Neural cell (in vitro differentiated cells): Measurements from ENCODE around the gene GRIP1. TPM values are rescaled to one million over a fixed set of nuclear protein-coding genes. Genes with fewer than 3 reads are reported as not detected.

Experiments used
- H2AFZ ChIP-seq: fragments of 200-600, 300-800 bp; sonication (generic), shearing (Covaris generic); 2 replicates; pipeline ENCODE4 v1.6.0; 2014; ENCODE audit warnings: low read depth, mild to moderate bottlenecking, antibody characterized with exemption, low read length, moderate library complexity
- H3F3A ChIP-seq: fragments of 200-600 bp; shearing (Covaris generic); 2 replicates; pipeline ENCODE4 v1.6.1; 2016; ENCODE audit warnings: mild to moderate bottlenecking, moderate library complexity, mixed read lengths, antibody characterized with exemption, low read length; ENCODE audit not compliant: insufficient read depth, poor library complexity, severe bottlenecking
- H3K27ac ChIP-seq: fragments of 200-600, 300-800 bp; sonication (generic), shearing (Covaris generic); 2 replicates; pipeline ENCODE4 v1.5.1; 2014; ENCODE audit warnings: mild to moderate bottlenecking, low read length, moderate library complexity
- H3K27me3 ChIP-seq: fragments of 300-800, 200-600 bp; sonication (generic), shearing (Covaris generic); 2 replicates; pipeline ENCODE4 v1.6.0; 2014; ENCODE audit warnings: mild to moderate bottlenecking, low read depth, low read length, moderate library complexity; ENCODE audit not compliant: insufficient read depth
- H3K36me3 ChIP-seq: fragments of 300-800, 200-600 bp; sonication (generic), shearing (Covaris generic); 2 replicates; pipeline ENCODE4 v1.5.1; 2014; ENCODE audit warnings: mild to moderate bottlenecking, antibody characterized with exemption, low read length, moderate library complexity; ENCODE audit not compliant: insufficient read depth
- H3K4me2 ChIP-seq: fragments of 300-800, 200-600 bp; sonication (generic), shearing (Covaris generic); 2 replicates; pipeline ENCODE4 v1.6.0; 2014; ENCODE audit warnings: mild to moderate bottlenecking, low read length
- H3K4me3 ChIP-seq: fragments of 300-800, 200-600 bp; sonication (generic), shearing (Covaris generic); 2 replicates; pipeline ENCODE4 v1.5.1; 2014; ENCODE audit warnings: mild to moderate bottlenecking, low read length, moderate library complexity
- H3K79me2 ChIP-seq: fragments of 200-600 bp; shearing (Covaris generic); replicated peaks from 2 replicates; pipeline ENCODE4 v1.6.0; 2014; ENCODE audit warnings: mild to moderate bottlenecking, low read length, moderate library complexity; ENCODE audit not compliant: insufficient read depth
- H3K9ac ChIP-seq: fragments of 300-800, 200-600 bp; sonication (generic), shearing (Covaris generic); 2 replicates; pipeline ENCODE4 v1.6.1; 2016; ENCODE audit warnings: mild to moderate bottlenecking, low read length, mixed read lengths
- H3K9me2 ChIP-seq: fragments of 200-600 bp; shearing (Covaris generic); 2 replicates; pipeline ENCODE4 v1.6.1; 2016; ENCODE audit warnings: mild to moderate bottlenecking, low read length, mixed read lengths; ENCODE audit not compliant: insufficient read depth
- H3K9me3 ChIP-seq: fragments of 200-600, 300-800 bp; sonication (generic), shearing (Covaris generic); 2 replicates; pipeline ENCODE4 v1.6.1; 2016; ENCODE audit warnings: mild to moderate bottlenecking, mixed run types, low read length, moderate library complexity, mixed read lengths
- H4K20me1 ChIP-seq: fragments of 200-600 bp; shearing (Covaris generic); 2 replicates; pipeline ENCODE4 v1.6.1; 2016; ENCODE audit warnings: mild to moderate bottlenecking, mixed run types; ENCODE audit not compliant: insufficient read depth
- EP300 ChIP-seq: fragments of 450-650 bp; conservative IDR thresholded peaks from 2 replicates; pipeline ENCODE4 v1.6.1; 2014; ENCODE audit warnings: antibody characterized with exemption, mild to moderate bottlenecking, moderate library complexity; ENCODE audit not compliant: poor library complexity, severe bottlenecking
- EZH2 ChIP-seq: fragments of 200-600, 300-800 bp; shearing (Covaris generic), sonication (generic); IDR thresholded peaks from 2 replicates; pipeline ENCODE4 v1.6.1; 2014; ENCODE audit warnings: antibody characterized with exemption, low read length, borderline replicate concordance, mild to moderate bottlenecking; ENCODE audit not compliant: insufficient read depth, poor library complexity, severe bottlenecking
- MXI1 ChIP-seq: fragments of 450-650 bp; conservative IDR thresholded peaks from 2 replicates; pipeline ENCODE4 v1.6.1; 2014; ENCODE audit warnings: antibody characterized with exemption, mild to moderate bottlenecking; ENCODE audit not compliant: poor library complexity, severe bottlenecking
- POLR2AphosphoS5 ChIP-seq: IDR thresholded peaks from 2 replicates; pipeline ENCODE4 v1.6.1; 2012
- RAD21 ChIP-seq: fragments of 450-650 bp; conservative IDR thresholded peaks from 2 replicates; pipeline ENCODE4 v1.6.1; 2014; ENCODE audit warnings: antibody characterized with exemption, mild to moderate bottlenecking, moderate library complexity
- REST ChIP-seq: IDR thresholded peaks from 2 replicates; pipeline ENCODE4 v1.6.1; 2012; ENCODE audit warnings: borderline replicate concordance
- SMC3 ChIP-seq: fragments of 450-650 bp; conservative IDR thresholded peaks from 2 replicates; pipeline ENCODE4 v1.6.1; 2014; ENCODE audit warnings: antibody characterized with exemption, mild to moderate bottlenecking, moderate library complexity; ENCODE audit not compliant: poor library complexity
- TAF1 ChIP-seq: IDR thresholded peaks from 2 replicates; pipeline ENCODE4 v1.6.1; 2012; ENCODE audit warnings: low read depth
- polyA plus RNA-seq: library from polyadenylated mRNA; depleted of rRNA; stranded (reverse); fragments of >200 nt; gene quantifications from 2 replicates; pipeline ENCODE4 v1.2.3, GENCODE V29; 2014
- TF ChIP-seq, protein P1 (sequence below): fragments of 450-650 bp; IDR thresholded peaks from 2 replicates; pipeline ENCODE4 v1.5.1; 2014; ENCODE audit warnings: antibody characterized with exemption, mild to moderate bottlenecking, moderate library complexity; ENCODE audit not compliant: poor library complexity, severe bottlenecking

Gene GRIP1
- polyA plus RNA-seq, 1 donor from 2014 or later: 41.1 TPM

DNA sequence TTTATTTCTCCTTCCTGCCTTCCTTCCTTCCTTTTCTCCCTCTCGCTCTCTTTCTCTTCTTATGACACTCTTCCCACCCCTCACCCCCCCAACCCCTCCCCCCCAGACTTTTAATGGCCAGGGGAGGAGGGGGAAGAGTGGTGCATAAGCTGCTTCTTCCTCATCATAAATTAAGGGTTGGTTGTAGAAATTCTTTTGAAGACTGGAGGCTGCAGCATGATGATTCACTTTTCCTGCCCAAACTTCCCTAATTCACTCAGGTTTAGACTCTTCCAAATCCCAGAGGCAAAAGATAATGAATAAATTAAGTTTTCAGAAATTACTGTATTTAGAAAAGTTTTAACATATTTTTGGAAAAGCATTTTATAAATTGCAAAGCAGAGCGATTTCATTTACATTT, 58.2 kb downstream of the GRIP1 start:
- Histone ChIP-seq H3K4me3 (no peak overlapping the region), H3K27ac (no peak overlapping the region), H3K36me3 (no peaks in the 10 kb centered on the region), H3K4me2 (no peak overlapping the region), H3K9me3 (no peaks in the 10 kb centered on the region), H3K27me3 (no peaks in the 10 kb centered on the region), H4K20me1 (no peaks in the 10 kb centered on the region), H3K9me2 (no peaks in the 10 kb centered on the region), H3K79me2 (no peaks in the 10 kb centered on the region), H3K9ac (no peak overlapping the region), H3F3A (no peaks in the 10 kb centered on the region), H2AFZ (no peak overlapping the region)
- no peak for TF ChIP-seq POLR2AphosphoS5
- TF ChIP-seq, protein P1, sequence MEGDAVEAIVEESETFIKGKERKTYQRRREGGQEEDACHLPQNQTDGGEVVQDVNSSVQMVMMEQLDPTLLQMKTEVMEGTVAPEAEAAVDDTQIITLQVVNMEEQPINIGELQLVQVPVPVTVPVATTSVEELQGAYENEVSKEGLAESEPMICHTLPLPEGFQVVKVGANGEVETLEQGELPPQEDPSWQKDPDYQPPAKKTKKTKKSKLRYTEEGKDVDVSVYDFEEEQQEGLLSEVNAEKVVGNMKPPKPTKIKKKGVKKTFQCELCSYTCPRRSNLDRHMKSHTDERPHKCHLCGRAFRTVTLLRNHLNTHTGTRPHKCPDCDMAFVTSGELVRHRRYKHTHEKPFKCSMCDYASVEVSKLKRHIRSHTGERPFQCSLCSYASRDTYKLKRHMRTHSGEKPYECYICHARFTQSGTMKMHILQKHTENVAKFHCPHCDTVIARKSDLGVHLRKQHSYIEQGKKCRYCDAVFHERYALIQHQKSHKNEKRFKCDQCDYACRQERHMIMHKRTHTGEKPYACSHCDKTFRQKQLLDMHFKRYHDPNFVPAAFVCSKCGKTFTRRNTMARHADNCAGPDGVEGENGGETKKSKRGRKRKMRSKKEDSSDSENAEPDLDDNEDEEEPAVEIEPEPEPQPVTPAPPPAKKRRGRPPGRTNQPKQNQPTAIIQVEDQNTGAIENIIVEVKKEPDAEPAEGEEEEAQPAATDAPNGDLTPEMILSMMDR: no peak
- TF ChIP-seq EZH2: no peak
- TF ChIP-seq SMC3: no peak
- TF ChIP-seq EP300: no peak
- no peak for TF ChIP-seq RAD21
- TF ChIP-seq TAF1: no peak
- no peak for TF ChIP-seq MXI1
- no peak for TF ChIP-seq REST

DNA sequence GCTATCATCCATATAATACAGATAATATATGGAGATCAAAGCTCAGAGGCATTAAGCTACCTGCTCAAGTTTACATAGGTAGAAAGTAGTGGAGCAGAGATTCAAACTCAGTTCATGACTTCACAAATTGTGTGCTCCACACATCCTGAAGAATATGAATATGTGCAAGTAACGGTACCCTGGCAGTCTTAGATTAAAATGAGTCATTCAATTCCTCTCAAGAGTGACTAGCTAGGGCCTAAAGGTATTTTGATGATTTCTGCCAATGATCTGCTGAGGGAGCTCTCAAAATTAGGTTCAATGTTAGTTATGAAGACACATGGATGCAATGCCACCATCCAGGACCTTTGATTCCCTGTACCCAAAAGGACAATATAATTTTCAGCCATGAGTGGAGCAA, 58.9 kb downstream of the GRIP1 start:
- Histone ChIP-seq H3K27ac (no peak overlapping the region), H3K27me3 (no peaks in the 10 kb centered on the region), H2AFZ (no peak overlapping the region), H4K20me1 (no peaks in the 10 kb centered on the region), H3K9me3 (no peaks in the 10 kb centered on the region), H3K4me3 (no peak overlapping the region), H3K79me2 (no peaks in the 10 kb centered on the region), H3F3A (no peaks in the 10 kb centered on the region), H3K4me2 (no peak overlapping the region), H3K9ac (no peak overlapping the region), H3K36me3 (no peaks in the 10 kb centered on the region), H3K9me2 (no peaks in the 10 kb centered on the region)
- TF ChIP-seq, protein P1: no peak
- TF ChIP-seq EP300: no peak
- no peak for TF ChIP-seq MXI1
- no peak for TF ChIP-seq RAD21
- TF ChIP-seq REST: no peak
- TF ChIP-seq SMC3: no peak
- no peak for TF ChIP-seq EZH2
